GM19328 (cell line): Measurements from ENCODE around the gene HPCAL1.

Experiments used
- ATAC-seq: cut with Tn5 transposase; IDR thresholded peaks from one replicate; pipeline ENCODE4 v1.9.1; 2021; ENCODE audit warnings: mild to moderate bottlenecking, moderate library complexity; ENCODE audit not compliant: unreplicated experiment

HPCAL1 gene

GRCh38 chr2:10320575-10320931 is 17.8 kb downstream of the HPCAL1 start:
- ATAC-seq: no peak

- no peak for ATAC-seq
Observed at GRCh38 chr2:10320933-10321332, 18.2 kb downstream of the HPCAL1 start.

DNA sequence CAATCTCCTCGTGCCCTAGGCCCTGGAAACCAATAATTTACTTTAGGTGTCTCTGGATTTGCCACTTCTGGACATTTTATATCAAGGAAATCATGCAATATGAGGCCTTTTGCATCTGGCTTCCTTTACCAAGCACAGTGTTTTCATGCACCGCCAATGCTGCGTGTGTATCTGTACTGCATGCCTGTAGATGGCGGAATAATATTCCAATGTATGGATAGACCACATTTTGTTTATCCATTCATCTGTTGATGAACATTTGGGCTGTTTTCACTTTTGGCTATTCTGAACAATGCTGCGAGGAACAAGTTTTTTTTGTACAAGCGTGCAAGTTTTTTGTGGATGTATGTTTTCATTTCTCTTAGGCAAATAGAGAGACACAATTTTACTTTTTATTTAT is 18.9 kb downstream of the HPCAL1 start:
- no peak for ATAC-seq

DNA sequence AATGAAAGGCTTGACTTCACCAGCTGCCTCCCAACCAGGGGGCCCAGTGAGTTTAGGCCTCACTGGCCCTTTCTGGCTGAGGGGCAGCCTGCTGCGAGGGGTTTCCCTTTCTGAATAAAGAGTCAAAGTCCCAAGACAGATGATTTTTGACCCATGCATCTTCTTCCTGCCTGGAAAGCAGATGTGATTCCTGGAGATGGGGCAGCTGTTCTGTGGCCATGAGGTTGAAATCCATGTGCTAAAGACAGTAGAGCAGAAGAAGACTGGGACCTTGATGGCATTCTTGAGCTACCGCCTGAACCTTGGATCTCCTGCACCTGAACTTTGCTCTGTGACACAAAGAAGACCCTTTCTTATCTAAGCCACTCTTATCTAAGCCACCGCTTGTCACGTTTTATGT is 19.8 kb downstream of the HPCAL1 start:
- ATAC-seq: no peak

DNA sequence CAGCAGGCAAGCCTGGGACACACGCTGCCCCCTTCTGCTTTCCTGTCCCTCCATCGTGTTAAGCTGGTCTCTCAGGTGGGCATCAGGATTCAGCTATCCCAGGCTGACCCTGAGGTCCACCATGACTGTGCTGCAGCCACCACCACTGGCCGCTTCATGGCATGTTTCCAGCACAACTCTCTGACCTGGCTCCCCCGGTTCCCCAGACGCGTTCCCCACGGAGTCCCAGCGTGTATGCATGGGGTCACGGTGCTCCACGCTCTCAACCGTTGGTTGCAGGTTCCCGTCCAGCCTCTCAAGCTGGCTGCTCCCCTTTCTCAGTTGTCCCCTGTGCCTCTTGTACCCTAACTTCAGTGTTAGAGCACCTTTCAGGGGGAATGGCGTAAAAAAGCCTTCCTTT is 20.3 kb downstream of the HPCAL1 start:
- no peak for ATAC-seq

GRCh38 chr2:10323535-10323934 is 20.8 kb downstream of the HPCAL1 start:
- ATAC-seq: no peak

DNA sequence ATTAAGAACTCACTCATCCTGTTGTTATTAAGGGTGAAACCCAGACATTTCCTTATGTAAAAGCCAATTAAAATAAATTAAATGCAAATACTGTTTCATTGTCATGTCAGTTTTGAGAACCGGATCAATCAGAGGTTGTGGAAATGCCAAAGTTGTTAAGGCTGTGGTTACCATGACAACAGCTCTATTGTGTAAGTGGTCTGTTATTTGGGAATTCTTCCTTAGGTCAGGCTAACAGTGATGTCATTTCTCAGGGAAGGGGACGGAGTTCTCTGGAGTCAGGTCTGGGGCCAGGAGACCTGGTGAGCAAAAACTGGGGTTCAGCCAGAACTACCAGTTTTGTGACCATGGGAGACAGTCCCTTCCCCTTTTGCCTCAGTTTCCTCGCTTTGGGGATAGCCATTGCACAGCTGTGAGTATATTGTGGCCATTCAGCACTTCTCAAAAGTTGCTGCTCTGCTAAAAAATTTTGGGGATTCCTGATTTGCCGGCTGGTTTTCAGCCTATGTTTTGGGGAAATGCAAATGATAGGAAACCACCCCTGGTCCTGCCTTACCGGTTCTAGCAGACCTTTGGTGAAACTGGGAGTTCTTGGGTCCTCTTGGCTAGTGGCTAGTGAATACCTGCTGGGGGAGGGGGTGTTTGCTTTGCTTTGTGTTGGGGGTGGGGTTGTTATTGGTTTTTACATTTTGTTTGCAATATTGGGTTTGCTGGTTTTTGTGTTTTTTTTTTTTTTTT is 21.6 kb downstream of the HPCAL1 start:
- no peak for ATAC-seq

- ATAC-seq: no peak
Observed at GRCh38 chr2:10325278-10326145, 22.8 kb downstream of the HPCAL1 start.

GRCh38 chr2:10326151-10326616 is 23.5 kb downstream of the HPCAL1 start:
- no peak for ATAC-seq

- no peak for ATAC-seq
Observed at GRCh38 chr2:10326707-10327594, 24.2 kb downstream of the HPCAL1 start.

- ATAC-seq: no peak
Observed at GRCh38 chr2:10327896-10328669, 25.4 kb downstream of the HPCAL1 start.

DNA sequence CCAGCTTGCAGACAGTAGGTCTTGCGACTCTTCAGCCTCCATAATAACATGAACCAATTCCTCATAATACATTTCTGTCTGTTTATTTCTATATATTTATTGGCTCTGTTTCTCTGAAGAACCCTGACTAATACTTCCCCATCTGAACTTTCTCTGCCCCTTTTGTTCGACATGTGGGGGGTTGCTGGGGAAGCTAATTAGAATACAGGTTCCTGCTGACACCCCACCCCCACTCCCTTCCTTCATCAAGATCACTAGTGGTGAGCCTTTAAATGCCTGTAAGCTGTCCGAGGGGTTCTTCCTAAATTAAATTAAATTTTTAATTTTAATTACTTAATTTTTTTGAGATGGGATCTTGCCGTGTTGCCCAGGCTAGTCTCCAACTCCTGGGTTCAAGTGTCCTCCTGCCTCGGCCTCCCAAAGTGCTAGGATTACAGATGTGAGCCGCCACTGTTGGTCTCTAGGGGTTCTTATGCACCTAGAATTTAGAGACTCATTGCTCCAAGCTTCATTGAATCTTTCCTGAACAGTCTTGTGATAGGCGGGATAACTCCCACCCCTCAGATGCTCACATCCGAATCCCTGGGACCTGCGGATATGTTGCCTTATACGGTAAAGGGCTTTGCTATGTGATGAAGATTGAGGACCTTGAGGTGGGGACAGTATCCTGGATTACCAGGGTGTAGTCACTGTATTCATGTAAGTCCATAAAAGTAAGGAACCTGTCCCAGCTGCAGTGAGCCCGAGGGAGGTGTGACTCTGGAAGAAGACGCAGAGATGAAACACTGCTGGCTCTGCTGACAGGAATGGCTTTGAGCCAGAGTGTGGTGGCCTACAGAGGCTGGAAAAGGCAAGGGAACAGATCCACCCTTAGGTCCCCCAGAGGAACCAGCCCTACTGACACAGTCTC is 26.2 kb downstream of the HPCAL1 start:
- no peak for ATAC-seq

- ATAC-seq: no peak
Observed at GRCh38 chr2:10329580-10329879, 26.8 kb downstream of the HPCAL1 start.

GRCh38 chr2:10329880-10330699 is 27.4 kb downstream of the HPCAL1 start:
- ATAC-seq: no peak

GRCh38 chr2:10330700-10331026 is 28.0 kb downstream of the HPCAL1 start:
- no peak for ATAC-seq

- no peak for ATAC-seq
Observed at GRCh38 chr2:10331027-10331701, 28.5 kb downstream of the HPCAL1 start.

DNA sequence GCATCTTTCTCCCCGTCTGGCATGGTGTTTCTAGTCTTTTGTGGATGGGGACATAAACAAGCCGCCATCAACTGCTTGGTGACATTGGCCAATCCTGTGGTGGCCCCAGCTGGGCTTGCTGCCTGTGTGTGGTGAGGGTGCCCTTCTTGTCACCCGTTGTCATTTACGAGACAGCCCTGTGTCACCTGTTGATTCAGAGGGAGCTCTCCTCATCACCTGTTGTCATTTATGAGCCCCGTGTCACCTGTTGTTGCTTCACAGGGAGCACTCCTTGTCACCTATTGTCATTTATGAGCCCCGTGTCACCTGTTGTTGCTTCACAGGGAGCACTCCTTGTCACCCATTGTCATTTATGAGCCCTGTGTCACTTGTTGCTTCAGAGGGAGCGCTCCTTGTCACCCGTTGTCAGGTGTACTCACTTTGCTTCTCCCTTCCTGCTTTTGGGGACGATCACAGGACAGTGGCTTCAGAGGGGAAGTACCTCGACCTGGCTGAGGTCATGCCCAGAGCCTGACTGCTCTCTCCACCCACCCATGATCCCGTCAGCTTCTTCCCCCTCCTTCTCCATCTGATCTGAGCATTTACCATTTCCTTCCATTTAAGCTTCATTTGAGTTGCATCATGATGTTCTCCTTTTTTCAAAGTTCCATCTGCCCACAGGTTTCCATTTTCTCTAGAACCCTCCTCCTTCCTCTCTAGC is 29.1 kb downstream of the HPCAL1 start:
- peak; percentile 40 for ATAC-seq
